ENCODE results near the gene SPATA1.

Gene SPATA1

GRCh38 chr1:84506002-84506728, at the start of gene SPATA1, which contains the start of gene GNG5:
TSS of gene SPATA1 (plus strand) at chr1:84506386. CDS start at chr1:84516360, 9,974 bp downstream.
TSS of gene GNG5 (minus strand) at chr1:84506581. CDS start at chr1:84506091, 490 bp downstream.
- TF ChIP-seq CTCF (IDR thresholded peaks at IDR 0.05): no peak
- peaks cover 0 to 34% (median 21%) of the 10 kb centered on the region in 4 donors for H3K4me1 ChIP-seq
- DNase-seq: peak; percentile 98 to 99
- H3K36me3 ChIP-seq: no peaks in the 10 kb centered on the region
- peak within 1 kb of the TSS; percentile 61 to 76 for H3K4me3 ChIP-seq
- peak within 1 kb of the TSS; percentile 86 to 97 for H3K27ac ChIP-seq
- H3K27me3 ChIP-seq: no peaks in the 10 kb centered on the region
- intact Hi-C loops (cut with DNase I; ENCODE audit: low total_unique reads): loop anchor here (5.0 to 10.0 kb wide), 3 partner anchors 66 to 189 kb away; partner anchors contain the start of genes CTBS and SSX2IP
- H3K9me3 ChIP-seq: no peaks in the 10 kb centered on the region

GRCh38 chr1:84462118-84462517, 44.1 kb upstream of the SPATA1 start:
- no peak for TF ChIP-seq CTCF (IDR thresholded peaks at IDR 0.05)
- intact Hi-C loops (cut with DNase I; ENCODE audit: low total_unique reads): no loop called here
- no peaks in the 10 kb centered on the region for H3K36me3 ChIP-seq
- peaks cover 0 to 4% of the 10 kb centered on the region in 2 donors for H3K27me3 ChIP-seq
- no peak overlapping the region for H3K4me3 ChIP-seq
- H3K4me1 ChIP-seq: no peaks in the 10 kb centered on the region
- H3K9me3 ChIP-seq: no peaks in the 10 kb centered on the region
- no peak overlapping the region for H3K27ac ChIP-seq
- no peak for DNase-seq

GRCh38 chr1:84467298-84467697, 38.9 kb upstream of the SPATA1 start:
- peaks cover 0 to 6% of the 10 kb centered on the region in 2 donors for H3K27me3 ChIP-seq
- H3K36me3 ChIP-seq: no peaks in the 10 kb centered on the region
- H3K4me1 ChIP-seq: no peaks in the 10 kb centered on the region
- H3K4me3 ChIP-seq: no peak overlapping the region
- no peak overlapping the region for H3K27ac ChIP-seq
- DNase-seq: no peak
- intact Hi-C loops (cut with DNase I; ENCODE audit: low total_unique reads): no loop called here
- TF ChIP-seq CTCF (IDR thresholded peaks at IDR 0.05): no peak
- no peaks in the 10 kb centered on the region for H3K9me3 ChIP-seq

- Histone ChIP-seq H3K9me3 (no peaks in the 10 kb centered on the region), H3K27me3 (peaks cover 0 to 16% of the 10 kb centered on the region in 2 donors), H3K27ac (no peak overlapping the region), H3K4me3 (no peak overlapping the region), H3K36me3 (peaks cover 0 to 3% (median 0%) of the 10 kb centered on the region in 3 donors), H3K4me1 (peaks cover 0 to 19% (median 12%) of the 10 kb centered on the region in 4 donors)
- intact Hi-C loops (cut with DNase I; ENCODE audit: low total_unique reads): no loop called here
- no peak for DNase-seq
- TF ChIP-seq CTCF (IDR thresholded peaks at IDR 0.05): no peak
Observed at GRCh38 chr1:84476225-84476624, 30.0 kb upstream of the SPATA1 start.

- intact Hi-C loops (cut with DNase I; ENCODE audit: low total_unique reads): no loop called here
- peak; percentile 62 to 76 for DNase-seq
Observed at GRCh38 chr1:84478876-84479868, 27.0 kb upstream of the SPATA1 start, which contains the start of gene RPF1. TSS of gene RPF1 (plus strand) at chr1:84479266. CDS start at chr1:84479282, 16 bp downstream.

More at GRCh38 chr1:84478876-84479868, 27.0 kb upstream of the SPATA1 start, which contains the start of gene RPF1:
- no peak for TF ChIP-seq CTCF (IDR thresholded peaks at IDR 0.05)
- peak within 1 kb of the TSS; percentile 73 to 79 for H3K27ac ChIP-seq
- H3K27me3 ChIP-seq: peaks cover 0 to 10% of the 10 kb centered on the region in 2 donors
- peaks cover 7 to 17% (median 11%) of the 10 kb centered on the region in 3 donors for H3K36me3 ChIP-seq
- H3K4me1 ChIP-seq: peaks cover 0 to 28% (median 15%) of the 10 kb centered on the region in 4 donors
- peak within 1 kb of the TSS; percentile 63 to 70 for H3K4me3 ChIP-seq
- H3K9me3 ChIP-seq: no peaks in the 10 kb centered on the region
